ENCODE measurements around the gene STX8.

STX8 gene

DNA sequence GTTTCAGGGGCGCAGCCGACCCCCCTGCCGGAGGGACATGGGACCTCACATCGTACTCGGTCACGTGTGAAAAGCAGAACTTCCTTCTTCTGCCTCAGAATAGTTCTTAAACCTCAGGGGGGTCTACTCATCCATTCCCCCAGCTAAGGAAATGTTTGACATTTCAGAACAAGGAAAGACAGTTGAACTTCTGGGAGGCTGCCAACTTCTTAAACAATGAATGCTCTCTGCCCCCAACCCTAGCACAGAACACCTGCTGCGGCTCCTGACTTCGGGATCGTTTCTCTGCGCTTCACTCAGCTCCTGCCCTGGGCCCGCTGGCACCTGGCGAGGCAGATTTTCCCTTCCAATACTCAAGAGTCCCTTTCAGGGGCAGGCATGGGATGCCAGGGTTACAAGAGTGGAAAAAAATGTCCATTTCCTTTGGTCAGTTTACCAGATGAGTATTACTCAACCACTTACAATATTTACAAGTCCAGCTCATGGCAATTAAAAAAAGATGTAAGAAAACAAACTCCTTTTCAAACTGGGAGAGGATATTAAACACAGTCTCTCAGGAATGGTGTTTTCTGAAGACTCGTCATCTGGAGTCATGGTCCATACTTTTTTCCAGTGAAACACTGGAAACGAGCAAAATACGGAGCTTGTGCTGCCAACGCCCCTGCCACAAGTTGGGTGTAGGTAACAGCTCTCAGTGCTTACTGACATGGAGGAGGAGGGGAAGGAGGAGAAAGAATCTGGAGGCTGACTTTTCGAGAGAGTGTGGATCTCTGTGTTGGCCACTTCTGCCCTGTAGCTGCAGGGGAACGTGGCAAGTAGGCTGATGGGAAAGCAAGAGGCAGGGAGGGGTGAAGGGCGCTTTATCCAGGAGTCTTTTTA, 318.6 kb downstream of the STX8 start:
- DNase-seq: no peak

DNA sequence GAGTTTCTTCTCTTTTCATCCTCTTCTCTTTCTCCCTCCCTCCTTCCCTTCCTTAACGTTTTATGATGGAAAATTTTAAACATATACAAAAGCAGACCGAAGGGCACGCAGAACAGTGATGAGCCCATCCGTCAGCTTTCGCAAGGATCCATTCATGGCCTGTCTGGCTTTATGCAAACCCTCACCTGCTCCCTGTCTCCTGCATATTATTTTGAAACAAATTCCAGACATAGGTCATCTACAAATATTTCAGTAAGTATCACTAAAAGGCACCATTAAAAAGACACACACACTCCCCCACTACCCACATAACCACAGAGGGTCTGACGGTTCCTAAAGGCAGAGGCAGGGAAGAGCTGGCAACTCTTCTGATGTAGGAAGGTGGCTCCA, 319.3 kb downstream of the STX8 start:
- DNase-seq: no peak

DNA sequence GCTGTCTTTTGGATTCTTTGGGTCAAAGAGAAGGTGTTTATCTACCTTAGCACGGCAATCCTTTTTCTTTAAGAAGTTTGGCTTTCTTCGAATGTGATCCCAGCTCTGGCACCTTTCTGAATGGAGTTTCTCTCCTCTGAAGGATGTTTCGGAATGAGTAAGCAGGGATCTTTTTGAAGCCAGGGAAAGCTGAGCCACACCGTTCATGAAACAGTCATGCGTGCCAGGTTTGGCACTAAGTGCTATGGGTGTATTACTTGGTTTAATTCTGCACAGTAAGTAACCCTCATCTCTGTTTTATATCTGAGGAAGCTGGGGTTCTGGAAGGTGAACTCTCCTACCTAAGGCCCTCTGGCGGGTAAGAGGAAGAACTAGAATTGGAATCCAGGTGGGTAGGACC, 319.8 kb downstream of the STX8 start:
- no peak for DNase-seq

DNA sequence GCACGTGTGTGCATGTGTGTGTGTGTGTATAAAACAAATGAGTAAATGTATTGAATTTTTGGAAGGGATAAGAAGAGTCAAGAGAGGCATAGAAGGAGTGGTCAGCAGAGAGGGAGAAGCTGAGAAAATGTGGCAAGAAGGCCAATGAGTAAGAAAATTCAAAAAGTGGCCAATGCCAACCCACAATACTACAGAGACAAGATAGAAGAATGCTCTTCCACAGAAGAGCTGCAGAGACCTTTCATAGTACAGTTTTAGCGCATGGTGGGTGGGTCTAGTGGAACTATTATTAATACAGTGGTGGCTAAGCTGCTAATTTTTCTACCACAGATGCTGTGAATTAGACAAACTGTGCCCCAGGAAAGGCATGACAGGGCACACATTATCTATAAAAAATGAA, 320.8 kb downstream of the STX8 start:
- DNase-seq: no peak

DNA sequence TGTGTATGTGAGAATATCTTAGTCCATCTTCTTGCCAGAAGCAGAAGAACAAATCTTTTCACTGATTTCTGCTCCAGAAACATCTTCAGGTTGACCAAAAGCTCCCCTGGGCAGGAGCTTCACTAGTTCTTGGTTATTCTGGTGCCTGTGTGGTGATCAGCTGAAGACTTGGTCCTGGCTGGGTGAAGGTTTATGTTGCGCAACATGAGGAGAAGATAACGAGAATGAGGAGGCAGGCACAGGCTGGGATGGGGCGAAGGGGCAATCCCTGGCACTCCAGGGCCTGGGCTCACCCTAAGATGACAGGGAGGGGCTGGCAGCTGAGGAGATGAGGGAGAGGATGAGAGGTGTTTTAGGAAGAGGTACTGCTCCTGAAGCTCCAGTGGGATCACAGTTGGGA, 322.3 kb downstream of the STX8 start:
- no peak for DNase-seq

DNA sequence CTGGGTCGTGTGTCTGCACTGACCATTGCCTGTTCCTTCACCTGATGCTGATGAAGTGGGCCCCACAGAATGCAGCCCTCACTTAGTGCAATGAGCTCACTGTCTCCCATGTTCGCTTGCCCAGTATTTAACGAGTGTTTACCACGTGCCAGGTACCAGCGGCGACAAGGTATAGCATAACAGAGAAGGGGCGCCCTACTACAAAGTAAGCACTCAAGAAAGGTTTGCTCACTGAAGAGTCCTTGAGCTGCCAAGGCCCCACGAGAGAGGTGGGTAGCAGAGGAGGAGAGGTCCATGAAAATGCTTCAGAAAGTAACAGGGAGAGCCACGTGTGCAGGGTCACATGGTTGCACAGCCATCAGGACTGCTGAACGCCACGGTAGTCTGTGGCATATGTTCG, 324.3 kb downstream of the STX8 start:
- DNase-seq: no peak

DNA sequence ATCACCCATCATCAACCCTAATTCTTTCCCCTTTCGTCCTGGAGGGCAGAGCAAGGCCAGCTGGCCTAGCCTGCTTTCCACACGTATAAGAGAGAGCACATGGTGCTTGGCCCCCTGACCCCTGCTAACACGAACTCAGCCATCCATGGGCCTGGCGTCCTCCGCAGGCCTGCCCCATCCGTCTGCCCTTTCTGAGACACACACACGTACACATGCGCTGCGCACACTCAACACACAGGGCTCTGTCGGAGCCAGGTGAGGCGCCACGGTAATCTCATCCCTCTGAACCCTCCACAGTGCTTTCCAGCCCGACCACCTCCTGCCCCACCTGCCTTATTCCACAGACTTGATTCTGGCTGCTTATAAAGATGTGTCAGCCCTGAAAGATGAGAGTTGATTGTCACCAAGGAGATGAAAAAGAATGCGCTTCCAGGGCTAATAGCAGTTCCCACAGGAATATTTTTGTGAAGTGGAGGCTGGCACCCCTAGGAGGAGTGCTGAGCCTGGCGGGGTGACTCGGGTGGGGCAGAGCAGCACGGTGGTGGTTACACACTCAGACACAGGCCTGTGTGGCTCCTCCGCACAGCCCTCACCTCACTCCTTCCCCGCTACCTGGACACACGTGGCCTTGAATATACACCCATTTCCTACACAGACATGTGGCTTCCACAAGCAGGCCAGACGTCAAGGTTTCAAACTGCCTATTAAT, 326.2 kb downstream of the STX8 start:
- DNase-seq: no peak

DNA sequence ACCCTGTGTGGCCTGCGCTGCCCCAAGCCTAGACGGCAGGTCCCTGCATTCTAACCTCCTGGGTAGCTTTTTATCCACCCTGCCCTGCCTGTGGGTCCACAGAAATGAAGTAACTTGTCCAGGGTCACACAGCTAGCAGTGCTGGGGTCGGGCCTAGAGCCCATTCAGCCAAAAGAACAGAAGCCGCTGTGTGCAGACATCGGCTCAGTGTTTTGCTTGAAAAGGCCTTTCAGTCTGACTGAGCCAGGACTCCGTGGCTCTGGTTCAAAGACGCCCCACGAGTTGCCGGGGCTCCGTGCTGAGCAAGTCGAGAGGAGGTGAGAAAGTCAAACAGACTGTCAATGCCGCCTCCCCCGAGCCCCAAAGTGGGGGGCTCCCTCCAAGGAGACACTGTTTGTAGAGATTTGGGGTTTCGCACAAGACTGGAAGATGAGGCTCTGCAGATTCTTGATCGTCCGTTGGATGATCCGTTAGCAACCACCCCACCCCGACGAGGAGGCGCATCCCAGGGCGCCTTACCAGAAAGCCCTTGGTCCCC, 328.1 kb downstream of the STX8 start:
- DNase-seq: no peak

DNA sequence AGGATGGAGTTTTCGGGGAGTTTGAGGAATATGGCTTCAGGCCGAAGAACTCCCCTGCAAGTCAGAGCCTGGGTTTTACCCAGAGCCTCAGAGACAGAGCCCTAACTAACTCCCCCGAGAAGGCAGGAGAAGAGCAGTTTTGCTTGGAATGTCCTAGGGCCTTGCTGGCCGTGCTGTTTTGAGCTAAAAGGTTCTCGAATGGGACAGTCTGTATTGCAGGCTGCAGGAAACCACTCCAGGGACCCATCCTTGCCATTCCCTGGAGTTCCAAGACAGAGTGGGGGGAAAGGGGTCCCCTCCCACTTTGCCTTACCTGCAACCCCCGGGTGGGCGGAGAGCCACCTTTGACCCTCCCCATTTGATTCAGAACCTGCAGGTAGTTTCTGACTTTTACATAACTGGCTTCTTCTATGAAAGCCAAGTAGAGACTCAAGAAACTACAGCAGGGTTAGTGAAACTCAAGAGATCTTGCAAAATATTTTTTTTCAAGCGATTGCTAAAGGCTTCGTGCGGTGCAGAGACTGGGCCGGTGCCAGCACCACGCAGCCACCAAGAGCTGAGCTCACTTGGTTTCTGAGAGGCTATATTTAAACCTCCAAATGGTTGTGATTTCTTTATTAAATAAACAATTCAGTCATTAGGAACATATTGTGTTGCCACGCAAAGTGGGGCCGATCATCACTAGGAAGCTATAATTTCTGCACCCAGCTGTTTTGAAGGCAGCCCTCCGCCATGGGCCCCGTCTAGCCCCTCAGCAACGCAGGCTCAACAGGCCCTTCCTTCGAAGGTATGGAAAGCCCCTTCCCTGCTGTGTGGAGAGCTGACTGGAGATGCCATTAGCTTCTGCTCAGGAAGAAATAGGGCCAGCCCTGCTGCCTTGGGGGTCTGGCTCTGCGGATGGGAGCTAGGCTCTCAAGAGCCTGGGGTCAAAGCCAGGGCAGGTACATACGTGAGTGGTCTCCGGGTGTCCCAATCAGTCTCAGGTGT, 331.3 kb downstream of the STX8 start:
- DNase-seq: no peak

DNA sequence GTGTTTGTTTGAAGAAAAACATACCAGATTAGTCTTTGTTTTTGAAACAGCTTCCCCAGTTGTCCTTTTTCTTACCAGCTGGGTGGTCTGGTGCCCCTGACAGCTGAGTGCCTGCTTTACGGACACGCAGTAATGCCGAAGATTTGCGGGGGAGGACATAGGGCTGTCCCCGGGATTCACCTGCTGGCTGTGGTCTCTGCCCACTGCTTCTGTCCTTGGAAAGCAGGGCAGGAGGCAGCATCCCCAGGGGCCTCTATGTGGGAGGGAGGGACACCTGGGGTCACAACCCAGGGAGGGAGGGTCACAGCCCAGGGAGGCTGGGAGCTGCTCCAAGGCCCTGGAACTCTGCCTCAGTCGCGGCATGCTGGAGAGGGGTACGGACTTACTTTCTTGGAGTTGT, 332.6 kb downstream of the STX8 start:
- DNase-seq: no peak

DNA sequence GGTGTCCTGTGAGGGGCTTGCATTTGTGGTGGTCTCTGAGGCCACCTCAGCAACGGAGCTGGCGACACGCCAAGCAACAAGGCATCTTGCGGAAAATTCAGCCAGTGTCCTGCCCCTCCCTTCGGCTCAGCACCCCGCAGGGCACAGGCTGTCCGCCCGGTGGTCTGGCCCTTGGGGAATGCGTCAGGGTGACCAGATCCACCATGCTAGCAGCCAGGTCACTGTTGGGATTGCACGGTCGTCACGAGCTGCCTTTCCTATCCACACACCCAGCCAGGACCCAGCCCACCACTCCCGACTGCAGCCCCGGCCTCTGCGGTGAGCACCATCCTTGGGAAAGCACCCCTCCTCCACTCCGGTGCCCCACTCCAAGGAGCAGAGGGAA, 333.1 kb downstream of the STX8 start:
- DNase-seq: no peak

DNA sequence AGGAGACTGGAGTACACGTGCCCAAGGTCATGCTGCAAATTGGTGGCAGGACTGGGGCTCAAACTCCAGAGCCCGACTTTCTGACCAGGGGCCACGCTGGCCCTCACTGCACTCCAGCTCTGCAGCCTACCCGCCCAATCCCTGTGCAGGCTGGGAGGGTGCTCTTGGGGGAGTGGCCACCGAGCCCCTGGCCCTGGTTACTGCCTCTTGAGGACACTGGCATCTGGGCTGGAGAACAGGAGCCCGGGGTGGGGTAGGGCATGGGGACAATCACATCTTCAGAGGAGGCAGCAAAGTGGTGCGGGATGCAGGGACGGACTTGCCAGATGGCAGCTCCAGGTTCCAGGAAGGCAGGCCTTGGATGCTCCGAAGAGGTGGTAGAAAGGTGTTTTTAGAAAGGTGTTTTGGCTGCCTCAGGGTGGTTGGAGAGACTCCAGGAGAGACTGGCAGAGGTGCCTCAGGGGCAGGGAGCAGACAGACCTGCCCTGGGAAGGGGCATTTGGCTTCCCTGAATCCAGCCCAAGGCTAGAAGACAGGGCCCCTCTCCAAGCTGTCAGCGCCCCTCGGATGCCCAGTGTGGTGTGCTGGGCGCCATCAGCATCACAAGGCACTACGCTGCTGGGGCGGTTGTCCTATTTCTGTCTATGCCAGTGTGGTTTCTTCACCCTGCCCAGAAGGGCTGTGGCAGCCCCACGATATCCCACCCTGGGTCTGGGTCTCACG, 333.7 kb downstream of the STX8 start:
- DNase-seq: no peak

DNA sequence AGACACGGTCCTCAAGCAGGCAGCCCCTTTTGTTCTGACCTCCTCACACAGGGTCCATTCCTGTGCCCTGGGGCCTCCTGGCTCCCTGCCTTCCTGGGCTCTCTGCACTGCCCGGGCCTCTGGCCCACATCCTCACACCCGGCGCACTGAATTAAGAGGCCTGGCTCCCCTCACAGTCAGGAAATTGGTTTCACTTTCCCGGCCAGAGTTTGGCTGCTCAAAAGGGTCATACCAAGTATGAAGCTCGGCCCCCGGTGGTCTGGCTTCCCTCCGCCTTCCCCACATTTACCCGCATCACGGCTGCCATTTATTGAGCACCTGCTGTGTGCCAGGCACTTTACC, 334.3 kb downstream of the STX8 start:
- DNase-seq: no peak

DNA sequence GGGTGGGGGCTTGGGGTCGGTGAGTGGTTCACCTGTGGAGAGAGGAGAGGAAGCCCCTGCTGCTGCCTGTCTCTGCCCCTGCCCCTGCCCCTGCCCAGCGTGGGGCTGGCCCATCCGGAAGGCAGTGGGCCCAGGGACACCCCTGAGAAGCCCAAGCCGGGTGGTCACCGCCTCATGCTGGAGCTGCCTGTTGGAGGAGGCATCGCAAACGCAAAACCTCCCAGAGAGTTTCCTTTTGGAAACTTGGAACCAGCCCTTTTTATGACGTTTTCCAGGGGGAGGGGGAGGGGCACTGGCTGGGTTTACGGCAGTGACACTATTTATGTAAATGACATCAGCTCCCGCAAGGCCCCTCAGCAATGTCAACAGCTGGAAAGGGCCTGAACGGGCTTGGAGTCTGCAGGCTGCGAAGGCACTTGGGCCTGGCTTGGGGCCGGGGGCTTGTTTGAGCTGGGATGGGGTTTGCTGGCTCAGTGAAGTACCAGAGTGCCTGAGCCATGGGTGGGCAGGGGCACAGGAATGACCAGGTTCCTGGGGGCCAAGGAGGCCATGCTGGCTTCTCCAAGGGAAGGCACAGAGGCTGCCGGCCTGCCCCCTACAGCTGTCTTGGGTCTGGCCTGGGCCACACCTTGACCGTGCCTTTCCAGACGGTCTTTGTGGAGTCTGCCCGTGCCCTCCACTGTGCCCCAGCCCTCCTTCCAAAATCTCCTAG, 334.8 kb downstream of the STX8 start:
- no peak for DNase-seq

DNA sequence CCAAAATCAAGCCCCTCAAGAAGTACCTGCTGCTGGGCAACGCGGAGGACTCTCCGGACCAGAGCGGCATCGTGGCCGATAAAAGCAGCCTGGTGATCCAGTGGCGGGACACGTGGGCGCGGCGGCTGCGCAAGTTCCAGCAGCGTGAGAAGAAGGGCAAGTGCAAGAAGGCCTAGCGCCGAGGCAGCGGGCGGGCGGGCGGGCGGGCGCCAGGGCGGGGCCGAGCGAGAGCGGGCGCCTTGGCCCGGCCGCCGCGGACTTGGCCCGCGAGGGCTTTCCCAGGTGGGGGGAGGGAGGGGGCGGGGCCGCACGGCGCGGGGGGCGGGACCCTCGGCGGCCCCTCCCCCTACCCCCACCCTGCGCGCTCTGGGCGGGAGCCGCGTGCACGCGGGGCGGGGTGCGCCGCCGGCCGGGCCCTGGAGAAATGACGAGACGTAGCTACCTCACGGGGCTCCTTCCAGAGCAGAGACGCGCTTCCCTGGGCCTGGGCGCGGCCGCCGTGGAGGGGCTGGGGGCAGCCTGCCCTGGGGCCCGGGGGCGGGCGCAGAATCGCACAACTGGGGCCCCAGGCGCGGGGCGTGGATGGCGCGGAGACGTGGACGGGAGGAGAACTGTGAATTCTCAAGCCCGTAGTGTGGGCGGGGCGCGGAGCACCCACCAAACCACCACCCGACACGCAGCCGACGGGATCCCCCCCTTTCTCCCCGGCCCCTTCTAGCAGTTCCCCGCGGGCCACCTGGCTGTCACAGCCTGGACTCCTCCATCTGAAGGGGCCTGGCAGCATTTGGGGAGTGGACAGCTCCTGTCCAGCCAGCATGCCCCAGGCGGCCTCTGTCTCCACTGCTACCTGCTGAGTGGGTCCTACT, 335.6 kb downstream of the STX8 start:
- peak; percentile 69 to 82 for DNase-seq

DNA sequence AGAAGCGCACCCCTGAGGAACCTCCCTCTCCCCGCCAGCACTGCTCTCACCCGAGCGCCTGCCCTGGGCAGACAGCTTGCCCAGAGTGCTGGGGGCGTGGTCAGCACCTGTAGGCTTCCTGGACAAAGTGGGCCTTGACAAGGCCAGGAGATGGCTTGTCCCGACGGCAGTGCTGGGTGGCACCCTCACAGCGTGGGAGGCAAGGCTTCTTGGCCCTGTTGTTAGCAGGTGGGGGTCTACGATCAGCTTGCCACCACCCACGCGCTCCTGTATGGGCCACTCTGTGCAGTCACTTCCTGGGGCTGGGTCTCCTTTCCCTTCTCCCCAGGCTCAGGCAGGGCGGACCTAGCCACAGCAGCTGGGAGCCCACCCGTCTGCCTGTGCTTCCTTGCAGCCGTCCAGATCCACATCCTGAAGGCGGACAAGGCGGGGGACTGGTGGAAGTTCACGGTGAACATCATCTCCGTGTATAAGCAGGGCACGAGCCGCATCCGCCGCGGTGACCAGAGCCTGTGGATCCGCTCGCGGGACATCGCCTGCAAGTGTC, 336.3 kb downstream of the STX8 start:
- peak in 1 of 2 donors; percentile 6 for DNase-seq

DNA sequence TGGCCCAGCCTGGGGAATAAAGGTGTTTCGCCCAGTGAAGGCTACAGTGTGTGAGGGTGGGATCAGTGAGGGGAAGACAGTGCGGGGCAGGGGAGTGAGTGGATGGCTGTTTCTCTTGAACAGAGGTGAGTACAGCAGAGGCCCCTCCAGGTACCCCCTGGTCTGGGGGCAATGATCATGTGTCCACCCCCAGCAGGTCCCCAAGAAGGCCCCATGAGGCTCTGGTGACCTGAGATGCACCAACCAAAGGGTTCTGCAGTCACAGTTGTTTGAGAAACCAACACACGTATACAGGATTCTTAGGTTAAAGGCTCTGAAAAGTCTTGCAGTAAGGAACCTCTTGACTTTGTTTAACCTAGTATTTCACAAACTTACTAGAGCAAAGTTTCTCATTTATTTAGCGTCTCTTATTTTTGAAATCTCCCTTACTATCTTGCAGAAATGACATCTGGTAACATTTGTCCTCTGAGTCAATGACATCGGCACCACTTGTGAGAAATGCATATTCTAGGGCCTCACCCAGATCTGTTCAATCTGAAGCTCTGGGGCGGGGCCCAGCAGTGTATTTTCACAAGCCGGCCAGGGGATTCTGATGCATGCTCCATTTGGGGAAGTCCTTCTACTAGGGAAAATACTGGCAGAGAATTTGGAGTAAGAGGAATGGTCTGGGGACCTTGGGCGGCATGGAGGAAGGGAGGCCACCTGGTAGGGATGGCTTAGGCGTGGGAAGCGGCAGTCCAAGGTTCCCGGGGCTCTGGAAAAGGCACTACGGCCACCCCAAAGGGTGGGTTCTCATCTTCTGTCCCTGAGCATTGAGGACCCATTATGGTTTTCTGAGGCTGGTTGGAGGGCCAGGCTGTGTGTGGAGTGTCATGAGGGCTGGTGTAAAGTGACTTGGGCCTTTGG, 337.0 kb downstream of the STX8 start:
- DNase-seq: no peak

DNA sequence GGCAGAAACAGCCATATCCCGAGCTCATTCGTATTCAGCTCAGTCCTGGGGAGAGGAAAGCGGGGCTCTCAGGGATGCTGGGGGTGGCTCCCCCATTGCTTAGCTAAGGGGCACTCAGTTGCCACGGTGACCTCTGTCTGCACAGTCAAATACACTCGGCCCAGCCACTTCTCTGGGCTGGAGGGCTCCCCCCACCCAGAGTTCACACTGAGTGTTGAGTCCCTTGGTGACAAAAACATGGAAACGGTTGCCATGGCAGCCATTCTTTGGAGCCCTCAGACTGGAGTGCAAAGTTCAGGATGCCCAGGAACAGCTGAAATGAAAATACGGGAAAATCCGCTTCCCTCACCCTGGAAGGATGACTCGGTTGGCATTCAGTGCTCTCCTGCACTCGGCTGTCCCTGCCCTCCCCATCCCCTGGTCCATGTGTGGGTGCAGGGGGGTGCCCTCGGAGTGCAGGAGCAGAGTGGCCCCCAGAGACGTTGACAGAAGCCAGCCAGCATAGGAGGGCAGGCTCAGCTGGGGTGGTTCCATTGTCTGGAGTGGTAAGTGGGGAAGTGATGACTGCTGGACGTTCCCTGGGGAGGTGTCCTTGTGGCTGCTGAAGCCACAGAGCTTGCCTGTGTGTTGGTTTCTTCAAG, 337.8 kb downstream of the STX8 start:
- no peak for DNase-seq

DNA sequence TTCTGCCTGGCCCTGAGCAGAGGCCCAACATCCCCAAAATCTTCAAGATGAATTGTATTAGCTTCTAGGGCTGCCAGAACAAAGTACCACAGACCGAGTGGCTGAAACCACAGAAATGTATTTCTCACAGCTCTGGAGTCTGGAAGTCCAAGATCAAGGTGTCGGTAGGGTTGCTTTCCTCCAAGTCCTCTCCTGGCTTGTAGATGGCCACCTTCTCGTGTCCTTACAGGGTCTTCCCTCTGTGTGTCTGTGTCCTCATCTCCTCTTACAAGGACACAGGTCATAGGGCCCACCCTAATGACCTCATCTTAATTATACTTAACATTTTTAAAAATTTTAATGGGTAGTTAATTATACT, 338.6 kb downstream of the STX8 start:
- no peak for DNase-seq
